Uterus (tissue), 2 donors: Measurements from ENCODE around the gene KLHDC7B.

Source experiments
- CTCF ChIP-seq, 4 experiments: fragments of 200-600 bp in 2 of 4; fragments of 450-650 bp in 2 of 4; sonication (generic) in 2 of 4; IDR thresholded peaks; one replicate each; pipeline ENCODE4 v1.5.1; 2016 to 2019; ENCODE audit warnings: antibody characterized with exemption in 4 of 4, mild to moderate bottlenecking in 2 of 4, moderate library complexity in 1 of 4
- POLR2A ChIP-seq, 2 donors: fragments of 450-650 bp; IDR thresholded peaks; one replicate each; pipeline ENCODE4 v1.6.1; 2016; ENCODE audit warnings: antibody characterized with exemption in 2 of 2, mild to moderate bottlenecking in 1 of 2, moderate library complexity in 1 of 2

DNA sequence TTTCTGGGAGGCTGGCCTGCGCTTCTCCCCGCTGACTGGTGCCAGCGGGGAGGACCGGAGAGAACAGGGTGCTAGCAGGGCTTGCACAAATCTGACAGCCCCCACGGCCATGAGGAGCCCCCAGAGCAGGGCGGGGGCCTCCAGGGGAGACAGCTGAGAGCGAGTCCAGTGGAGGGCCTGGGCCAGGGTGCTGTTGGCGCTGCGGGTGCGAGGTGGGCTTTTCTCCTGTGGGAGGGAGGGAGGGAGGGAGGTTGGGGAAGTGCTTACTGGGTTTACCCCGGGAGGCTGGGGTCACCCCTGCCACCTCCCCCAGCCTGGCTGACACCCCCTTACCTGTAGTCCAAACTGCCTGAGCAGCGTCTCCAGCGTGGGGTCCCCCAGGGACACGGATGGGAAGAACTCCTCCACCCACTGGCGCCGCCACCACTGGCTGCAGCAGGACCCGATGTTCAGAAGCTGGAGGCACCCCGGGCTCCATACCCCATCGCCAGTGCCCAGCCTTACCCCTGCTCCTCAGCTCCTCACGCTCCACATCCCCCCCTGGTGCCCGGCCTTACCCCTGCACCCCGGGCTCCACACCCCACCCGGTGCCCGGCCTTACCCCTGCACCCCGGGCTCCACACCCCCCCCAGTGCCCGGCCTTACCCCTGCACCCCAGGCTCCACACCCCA, 42.1 kb upstream of the KLHDC7B start:
- no peak for TF ChIP-seq CTCF (IDR thresholded peaks at IDR 0.05)
- TF ChIP-seq POLR2A (IDR thresholded peaks at IDR 0.05): no peak
